OCI-LY3 (cell line): ENCODE results near the gene MEAK7.
A peak's percentile ranks its signal among the peaks of the same experiment; 100 is the strongest.

Experiments
- H2AFZ ChIP-seq: fragments of 200-600, 300-600 bp; shearing (Covaris generic); 2 replicates; pipeline ENCODE4 v1.6.0; 2014; ENCODE audit warnings: antibody characterized with exemption, low read depth, low read length
- H3K27ac ChIP-seq: fragments of 200-600, 300-600 bp; sonication (generic); 2 replicates; pipeline ENCODE4 v1.5.1; 2014; ENCODE audit warnings: mild to moderate bottlenecking, low read length, moderate library complexity, mixed read lengths
- H3K27me3 ChIP-seq: fragments of 200-600, 300-600 bp; sonication (generic); 2 replicates; pipeline ENCODE4 v1.6.1; 2014; ENCODE audit warnings: low read depth, low read length, mixed read lengths
- H3K36me3 ChIP-seq: fragments of 200-600, 300-600 bp; sonication (generic); replicated peaks from 2 replicates; pipeline ENCODE3; 2014; ENCODE audit warnings: low read depth, low read length, mixed read lengths
- H3K4me1 ChIP-seq: fragments of 300-600, 200-600 bp; sonication (generic); 2 replicates; pipeline ENCODE4 v1.6.1; 2014; ENCODE audit warnings: low read length, mixed read lengths
- H3K4me2 ChIP-seq: fragments of 200-600, 300-600 bp; sonication (generic); 2 replicates; pipeline ENCODE4 v1.6.1; 2014; ENCODE audit warnings: low read length, mixed read lengths
- H3K4me3 ChIP-seq: fragments of 300-600, 200-600 bp; sonication (generic); 2 replicates; pipeline ENCODE4 v1.5.1; 2014; ENCODE audit warnings: antibody characterized with exemption, mild to moderate bottlenecking, low read length, moderate library complexity
- H3K79me2 ChIP-seq: fragments of 300-600, 200-600 bp; shearing (Covaris generic); 2 replicates; pipeline ENCODE4 v1.6.1; 2014; ENCODE audit warnings: mild to moderate bottlenecking, low read length, mixed read lengths
- H3K9ac ChIP-seq: fragments of 300-600, 200-600 bp; shearing (Covaris generic); 2 replicates; pipeline ENCODE4 v1.6.0; 2014; ENCODE audit warnings: mild to moderate bottlenecking, low read length, moderate library complexity
- H3K9me3 ChIP-seq: fragments of 200-600, 300-600 bp; shearing (Covaris generic); 2 replicates; pipeline ENCODE4 v1.6.1; 2014; ENCODE audit warnings: low read length, mixed read lengths; ENCODE audit not compliant: insufficient read depth
- H4K20me1 ChIP-seq: fragments of 200-600, 300-600 bp; sonication (generic); 2 replicates; pipeline ENCODE4 v1.6.1; 2016; ENCODE audit warnings: low read length, mixed read lengths; ENCODE audit not compliant: insufficient read depth
- CTCF ChIP-seq: fragments of 200-600, 300-600 bp; sonication (generic); IDR thresholded peaks from 2 replicates; pipeline ENCODE4 v1.5.1; 2014; ENCODE audit warnings: antibody characterized with exemption, low read length, low read depth
- EZH2phosphoT487 ChIP-seq: fragments of 200-600 bp; shearing (Covaris generic); IDR thresholded peaks from 2 replicates; pipeline ENCODE4 v1.6.1; 2018; ENCODE audit warnings: antibody characterized with exemption, mixed run types, low read depth

MEAK7 gene

GRCh38 chr16:84548971-84549844, 44.7 kb upstream of the MEAK7 start:
- H3K4me3 ChIP-seq, result peak overlapping the region; percentile 19; the same call in 1 of the 2 replicates
- H3K9me3 ChIP-seq, result no peaks in the 10 kb centered on the region
- H4K20me1 ChIP-seq, result no peaks in the 10 kb centered on the region
- H3K4me2 ChIP-seq, result peak overlapping the region; percentile 35
- no peaks in the 10 kb centered on the region for H3K36me3 ChIP-seq
- TF ChIP-seq EZH2phosphoT487, result no peak
- TF ChIP-seq CTCF, result no peak
- H3K79me2 ChIP-seq, result no peaks in the 10 kb centered on the region
- peak overlapping the region; percentile 47; the same call in 1 of the 2 replicates for H2AFZ ChIP-seq
- H3K27me3 ChIP-seq, result 0 out of 2 replicates have a peak, but pooled peaks cover 5% of the 10 kb centered on the region
- H3K27ac ChIP-seq, result no peak overlapping the region
- peaks cover 18% of the 10 kb centered on the region for H3K4me1 ChIP-seq
- no peak overlapping the region; the same call in 1 of the 2 replicates for H3K9ac ChIP-seq

GRCh38 chr16:84548508-84548907, 44.0 kb upstream of the MEAK7 start:
- no peak overlapping the region for H3K27ac ChIP-seq
- H3K36me3 ChIP-seq, result no peaks in the 10 kb centered on the region
- H3K4me2 ChIP-seq, result no peak overlapping the region
- H3K4me3 ChIP-seq, result no peak overlapping the region
- H3K9me3 ChIP-seq, result no peaks in the 10 kb centered on the region
- no peak overlapping the region for H2AFZ ChIP-seq
- no peak overlapping the region for H3K9ac ChIP-seq
- H4K20me1 ChIP-seq, result no peaks in the 10 kb centered on the region
- no peaks in the 10 kb centered on the region for H3K79me2 ChIP-seq
- TF ChIP-seq EZH2phosphoT487 (no peak), CTCF (no peak)
- 0 out of 2 replicates have a peak, but pooled peaks cover 5% of the 10 kb centered on the region for H3K27me3 ChIP-seq
- peaks cover 14% of the 10 kb centered on the region for H3K4me1 ChIP-seq

GRCh38 chr16:84547546-84548061, 43.1 kb upstream of the MEAK7 start:
- TF ChIP-seq EZH2phosphoT487 (no peak), CTCF (no peak)
- Histone ChIP-seq H3K4me3 (no peak overlapping the region), H3K36me3 (no peaks in the 10 kb centered on the region), H2AFZ (no peak overlapping the region), H3K79me2 (no peaks in the 10 kb centered on the region), H3K27me3 (0 out of 2 replicates have a peak, but pooled peaks cover 5% of the 10 kb centered on the region), H3K27ac (no peak overlapping the region), H3K4me2 (no peak overlapping the region), H3K9ac (no peak overlapping the region), H3K9me3 (no peaks in the 10 kb centered on the region), H4K20me1 (no peaks in the 10 kb centered on the region), H3K4me1 (peaks cover 14% of the 10 kb centered on the region)
